Activated T-helper 1 cell treated with anti-CD3 and anti-CD28 coated beads, Interleukin-12 subunit alpha, Interleukin-12 subunit beta, Interleukin-2, Interleukin-4 antibody, amounts not matched to agents 30 ng/mL and 10 ng/mL and 1 ng/mL, durations not matched to agents 14 hours and 24 hours and 36 hours (primary cell): ENCODE data around the gene TRMT112. TPM values are rescaled to one million over a fixed set of nuclear protein-coding genes. Genes with fewer than 3 reads are reported as not detected.
A peak's percentile ranks its signal among the peaks of the same experiment; 100 is the strongest.

Experiments used
- DNase-seq: peaks from one replicate; pipeline ENCODE4 v3.0.0; 2021; ENCODE audit warnings: low spot score
- H3K27ac Mint-ChIP-seq: one replicate; pipeline ENCODE4 v1.8.0; 2021; ENCODE audit warnings: mild to moderate bottlenecking, mixed read lengths
- H3K27me3 Mint-ChIP-seq: one replicate; pipeline ENCODE4 v1.8.0; 2022; ENCODE audit warnings: mild to moderate bottlenecking, moderate library complexity, mixed read lengths; ENCODE audit not compliant: insufficient read depth
- H3K36me3 Mint-ChIP-seq: one replicate; pipeline ENCODE4 v1.8.0; 2021; ENCODE audit warnings: low read depth, mixed read lengths
- H3K4me1 Mint-ChIP-seq: one replicate; pipeline ENCODE4 v1.8.0; 2021; ENCODE audit warnings: low read depth, mixed read lengths
- H3K4me3 Mint-ChIP-seq: one replicate; pipeline ENCODE4 v1.8.0; 2021; ENCODE audit warnings: mild to moderate bottlenecking, moderate library complexity, mixed read lengths
- H3K9me3 Mint-ChIP-seq: one replicate; pipeline ENCODE4 v1.8.0; 2021; ENCODE audit warnings: mixed read lengths
- intact Hi-C: fragments of 100-400 bp; cut with micrococcal nuclease; formaldehyde crosslinking; loops from one replicate; pipeline ENCODE4 v1.15.1; 2024
- total RNA-seq: library from RNA; stranded (reverse); gene quantifications from 2 replicates; pipeline ENCODE4 v1.2.3, GENCODE V29; 2022

Gene TRMT112
- total RNA-seq, 1 donor from 2014 or later, result 307 TPM

- no peaks in the 10 kb centered on the region for H3K9me3 Mint-ChIP-seq
- no peak overlapping the region for H3K27ac Mint-ChIP-seq
- DNase-seq, result no peak
- peaks cover 5% of the 10 kb centered on the region for H3K36me3 Mint-ChIP-seq
- intact Hi-C loops, result no loop called here
- H3K4me3 Mint-ChIP-seq, result no peak overlapping the region
- H3K27me3 Mint-ChIP-seq, result peaks cover 83% of the 10 kb centered on the region
- peaks cover 13% of the 10 kb centered on the region for H3K4me1 Mint-ChIP-seq
These were observed 20.3 kb downstream of the TRMT112 start for GRCh38 chr11:64296830-64297698.

GRCh38 chr11:64296236-64296635 lies 21.1 kb downstream of the TRMT112 start:
- H3K4me1 Mint-ChIP-seq, result peaks cover 13% of the 10 kb centered on the region
- peaks cover 78% of the 10 kb centered on the region for H3K27me3 Mint-ChIP-seq
- H3K27ac Mint-ChIP-seq, result no peak overlapping the region
- H3K36me3 Mint-ChIP-seq, result peaks cover 5% of the 10 kb centered on the region
- no peak for DNase-seq
- H3K9me3 Mint-ChIP-seq, result no peaks in the 10 kb centered on the region
- no peak overlapping the region for H3K4me3 Mint-ChIP-seq
- intact Hi-C loops, result no loop called here

GRCh38 chr11:64295760-64296159 lies 21.6 kb downstream of the TRMT112 start:
- Mint-ChIP-seq H3K4me1 (peaks cover 13% of the 10 kb centered on the region), H3K27ac (no peak overlapping the region), H3K36me3 (peaks cover 7% of the 10 kb centered on the region), H3K9me3 (no peaks in the 10 kb centered on the region), H3K4me3 (no peak overlapping the region), H3K27me3 (peaks cover 80% of the 10 kb centered on the region)
- intact Hi-C loops, result no loop called here
- DNase-seq, result no peak

- no peak overlapping the region for H3K4me3 Mint-ChIP-seq
These were observed 22.6 kb downstream of the TRMT112 start for GRCh38 chr11:64294774-64295173.

GRCh38 chr11:64292460-64293254 lies 24.7 kb downstream of the TRMT112 start:
- no peak overlapping the region for H3K27ac Mint-ChIP-seq
- H3K4me1 Mint-ChIP-seq, result peaks cover 10% of the 10 kb centered on the region
- intact Hi-C loops, result loop anchor here (1.0 kb wide), 1 partner anchor 9 kb away; no protein-coding TSS in a partner anchor
- peak overlapping the region; percentile 53 for H3K4me3 Mint-ChIP-seq
- no peaks in the 10 kb centered on the region for H3K9me3 Mint-ChIP-seq
- peaks cover 5% of the 10 kb centered on the region for H3K36me3 Mint-ChIP-seq
- DNase-seq, result no peak
- peaks cover 64% of the 10 kb centered on the region for H3K27me3 Mint-ChIP-seq

More at GRCh38 chr11:64294774-64295173, 22.6 kb downstream of the TRMT112 start:
- Mint-ChIP-seq H3K27ac (no peak overlapping the region), H3K4me1 (peaks cover 11% of the 10 kb centered on the region), H3K27me3 (peaks cover 81% of the 10 kb centered on the region), H3K9me3 (no peaks in the 10 kb centered on the region), H3K36me3 (peaks cover 8% of the 10 kb centered on the region)
- intact Hi-C loops, result no loop called here
- no peak for DNase-seq

- Mint-ChIP-seq H3K27ac (no peak overlapping the region), H3K4me3 (no peak overlapping the region), H3K4me1 (peaks cover 7% of the 10 kb centered on the region), H3K9me3 (no peaks in the 10 kb centered on the region), H3K27me3 (peaks cover 58% of the 10 kb centered on the region), H3K36me3 (peaks cover 4% of the 10 kb centered on the region)
- no peak for DNase-seq
- intact Hi-C loops, result loop anchor here (1.0 kb wide), 1 partner anchor 9 kb away; no protein-coding TSS in a partner anchor
These were observed 25.5 kb downstream of the TRMT112 start for GRCh38 chr11:64291752-64292459.

- peaks cover 5% of the 10 kb centered on the region for H3K36me3 Mint-ChIP-seq
- no peaks in the 10 kb centered on the region for H3K9me3 Mint-ChIP-seq
- H3K4me3 Mint-ChIP-seq, result peak within 1 kb of the TSS; percentile 65
- intact Hi-C loops, result no loop called here
- peaks cover 13% of the 10 kb centered on the region for H3K4me1 Mint-ChIP-seq
- no peak for DNase-seq
- H3K27me3 Mint-ChIP-seq, result peaks cover 52% of the 10 kb centered on the region
- H3K27ac Mint-ChIP-seq, result peak within 1 kb of the TSS; percentile 63
These were observed 26.1 kb downstream of the TRMT112 start, which contains the start of gene KCNK4 for GRCh38 chr11:64291262-64291751. Gene KCNK4 (plus strand): TSS chr11:64291302. CDS start chr11:64293019, 1,717 bp downstream.

GRCh38 chr11:64290352-64291261 lies 26.8 kb downstream of the TRMT112 start:
- DNase-seq, result no peak
- H3K27ac Mint-ChIP-seq, result peak overlapping the region; percentile 63
- intact Hi-C loops, result no loop called here
- H3K36me3 Mint-ChIP-seq, result peaks cover 5% of the 10 kb centered on the region
- H3K4me3 Mint-ChIP-seq, result peak overlapping the region; percentile 65
- H3K9me3 Mint-ChIP-seq, result no peaks in the 10 kb centered on the region
- H3K4me1 Mint-ChIP-seq, result peaks cover 16% of the 10 kb centered on the region
- H3K27me3 Mint-ChIP-seq, result peaks cover 45% of the 10 kb centered on the region

- intact Hi-C loops, result loop anchor here (10.0 kb wide), 1 partner anchor 314 kb away; the partner anchor contains the start of gene COX8A
- H3K36me3 Mint-ChIP-seq, result peaks cover 5% of the 10 kb centered on the region
- H3K4me3 Mint-ChIP-seq, result no peak overlapping the region
- no peaks in the 10 kb centered on the region for H3K9me3 Mint-ChIP-seq
- H3K27ac Mint-ChIP-seq, result no peak overlapping the region
- peaks cover 30% of the 10 kb centered on the region for H3K27me3 Mint-ChIP-seq
- H3K4me1 Mint-ChIP-seq, result peaks cover 16% of the 10 kb centered on the region
- no peak for DNase-seq
These were observed 28.3 kb downstream of the TRMT112 start for GRCh38 chr11:64289002-64289564.

- Mint-ChIP-seq H3K27ac (no peak overlapping the region), H3K4me3 (no peak overlapping the region), H3K4me1 (peaks cover 21% of the 10 kb centered on the region), H3K9me3 (no peaks in the 10 kb centered on the region), H3K27me3 (peaks cover 24% of the 10 kb centered on the region), H3K36me3 (peaks cover 5% of the 10 kb centered on the region)
- no peak for DNase-seq
- intact Hi-C loops, result loop anchor here (10.0 kb wide), 1 partner anchor 314 kb away; the partner anchor contains the start of gene COX8A
These were observed 29.0 kb downstream of the TRMT112 start for GRCh38 chr11:64288353-64288750.

- Mint-ChIP-seq H3K4me1 (peaks cover 24% of the 10 kb centered on the region), H3K27me3 (peaks cover 19% of the 10 kb centered on the region), H3K36me3 (peaks cover 5% of the 10 kb centered on the region), H3K4me3 (peak overlapping the region; percentile 58), H3K9me3 (no peaks in the 10 kb centered on the region), H3K27ac (no peak overlapping the region)
- no peak for DNase-seq
- intact Hi-C loops, result loop anchor here (10.0 kb wide), 1 partner anchor 313 kb away; the partner anchor contains the start of gene COX8A
These were observed 29.5 kb downstream of the TRMT112 start for GRCh38 chr11:64287676-64288352.
